NCI-H226 (cell line): ENCODE results near the gene MYO1F.
"Not testable (repeated sequence)": the region's sequence is repeated elsewhere in the genome, so short reads cannot be mapped to it uniquely, and the experiment has no call there.

ENCODE experiments used
- DNase-seq: peaks from one replicate; pipeline ENCODE4 v3.0.0-alpha.2; 2015

Gene MYO1F

DNA sequence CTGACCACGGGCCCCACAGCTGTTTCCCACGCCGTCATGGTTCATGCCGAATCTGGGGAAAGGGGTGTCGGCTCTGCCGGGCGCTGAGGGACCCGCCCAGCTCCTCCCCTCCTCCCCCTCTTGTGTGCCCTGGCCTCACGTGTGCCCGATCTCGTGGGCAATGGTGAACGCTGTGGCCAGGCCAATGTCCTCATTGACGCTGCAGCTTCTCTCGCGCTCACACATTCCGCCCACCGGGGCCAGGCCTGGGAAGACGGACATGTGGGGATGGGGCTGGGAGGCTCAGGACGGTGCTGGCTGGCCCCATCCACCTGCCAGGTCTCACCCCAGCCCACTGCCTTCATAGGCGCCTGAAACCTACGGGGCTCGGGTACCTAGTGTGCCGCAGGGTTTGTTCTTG lies 18.9 kb upstream of the MYO1F start:
- DNase-seq, result no peak

DNA sequence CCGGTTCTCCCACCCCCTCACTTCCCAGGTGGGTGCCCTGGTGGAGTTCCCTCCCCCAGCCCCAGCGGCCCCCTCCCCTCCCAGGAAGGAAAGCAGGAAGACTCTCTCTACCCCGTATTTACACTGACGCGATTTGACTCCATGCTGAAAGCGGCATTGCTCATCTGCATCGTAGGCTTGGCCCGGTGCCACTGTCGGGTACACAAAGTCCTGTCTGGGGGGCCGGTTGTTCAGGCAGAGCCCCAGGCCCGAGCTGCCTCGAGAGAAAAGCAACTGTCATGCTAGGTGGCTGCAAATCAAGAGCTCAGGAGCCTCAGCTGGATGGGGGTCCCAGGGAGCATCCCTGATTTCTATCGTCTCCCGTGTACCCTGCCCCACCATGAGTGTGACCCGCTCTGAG lies 18.4 kb upstream of the MYO1F start:
- no peak for DNase-seq

DNA sequence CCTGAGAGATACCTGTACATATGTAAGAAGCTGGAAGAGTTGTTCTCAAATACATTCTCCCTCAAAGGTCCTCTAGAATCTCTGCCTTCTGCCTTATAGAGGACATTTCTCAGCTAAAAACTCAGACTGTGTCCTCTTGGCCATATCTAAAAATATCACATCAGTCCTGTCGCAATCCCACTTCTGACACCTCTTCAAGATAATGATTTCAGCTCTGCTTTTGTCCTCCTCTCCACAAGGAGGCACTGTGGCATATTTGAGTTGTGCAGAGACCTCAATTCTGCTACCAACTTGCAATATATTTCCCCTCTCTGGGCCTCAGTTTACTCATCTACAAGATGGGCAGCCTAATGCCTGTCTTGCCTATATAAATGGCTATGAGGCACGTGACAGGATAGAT lies 16.7 kb upstream of the MYO1F start:
- no peak for DNase-seq

DNA sequence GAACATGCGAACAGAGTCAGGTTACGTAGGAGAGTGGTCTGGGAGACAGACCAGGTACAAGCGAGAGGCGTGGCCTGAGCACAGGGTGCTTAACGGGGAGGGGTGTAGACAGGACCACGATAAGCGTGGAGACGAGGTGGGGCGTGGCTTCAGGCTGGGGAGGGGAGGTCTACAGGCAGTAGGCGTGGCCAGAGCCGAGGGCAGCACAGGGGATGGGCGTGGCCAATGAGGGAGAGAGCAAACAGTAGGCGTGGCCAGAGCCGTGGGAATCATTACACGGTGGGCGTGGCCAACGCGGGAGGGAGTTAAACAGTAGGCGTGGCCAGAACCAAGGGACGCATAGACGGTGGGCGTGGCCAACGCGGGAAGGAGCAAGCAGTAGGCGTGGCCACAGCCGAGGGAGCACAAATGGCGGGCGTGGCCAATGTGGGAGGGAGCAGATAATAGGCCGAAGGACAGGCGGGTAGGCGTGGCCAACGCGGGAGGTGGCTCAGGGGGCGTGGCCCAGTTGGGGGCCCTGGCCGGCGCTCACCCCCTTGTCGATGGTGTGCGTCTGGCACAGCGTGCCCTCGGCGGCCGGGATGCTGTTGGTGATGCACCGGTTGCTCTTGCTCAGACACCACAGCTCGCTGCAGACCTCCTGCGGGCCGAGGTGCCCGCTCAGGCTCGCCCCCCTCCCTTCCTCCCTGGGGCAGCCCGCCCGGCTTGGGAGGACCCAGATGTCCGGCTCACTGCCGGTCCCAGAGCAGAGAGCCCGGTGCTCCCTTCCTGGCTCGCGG lies 15.2 kb upstream of the MYO1F start:
- DNase-seq, result peak; percentile 90

DNA sequence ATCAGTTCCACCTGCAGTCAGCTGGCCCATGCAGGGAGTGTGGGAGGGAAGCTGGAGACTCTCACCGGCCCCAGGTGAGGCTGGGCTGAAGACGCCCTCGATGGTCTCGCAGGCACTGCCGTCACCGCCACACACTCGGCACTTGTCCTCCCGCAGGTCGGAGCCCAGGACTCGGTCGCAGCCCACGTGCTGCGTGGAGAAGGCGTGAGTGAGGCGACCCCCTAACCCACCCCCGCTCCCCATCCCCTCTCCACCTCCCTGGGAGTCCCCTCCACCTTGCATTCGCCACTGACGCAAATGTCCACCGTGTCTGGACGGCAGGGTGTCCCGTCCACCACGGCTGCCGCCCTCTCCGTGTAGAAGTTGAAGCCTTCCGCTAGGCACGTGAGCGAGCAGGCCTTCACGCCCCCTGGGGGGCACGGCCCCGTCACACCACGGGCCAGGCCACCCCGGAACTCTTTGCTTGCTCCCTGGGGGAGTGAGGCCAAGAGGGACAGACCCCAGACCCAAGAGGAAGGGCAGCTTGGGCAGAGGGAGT lies 12.0 kb upstream of the MYO1F start:
- no peak for DNase-seq

DNA sequence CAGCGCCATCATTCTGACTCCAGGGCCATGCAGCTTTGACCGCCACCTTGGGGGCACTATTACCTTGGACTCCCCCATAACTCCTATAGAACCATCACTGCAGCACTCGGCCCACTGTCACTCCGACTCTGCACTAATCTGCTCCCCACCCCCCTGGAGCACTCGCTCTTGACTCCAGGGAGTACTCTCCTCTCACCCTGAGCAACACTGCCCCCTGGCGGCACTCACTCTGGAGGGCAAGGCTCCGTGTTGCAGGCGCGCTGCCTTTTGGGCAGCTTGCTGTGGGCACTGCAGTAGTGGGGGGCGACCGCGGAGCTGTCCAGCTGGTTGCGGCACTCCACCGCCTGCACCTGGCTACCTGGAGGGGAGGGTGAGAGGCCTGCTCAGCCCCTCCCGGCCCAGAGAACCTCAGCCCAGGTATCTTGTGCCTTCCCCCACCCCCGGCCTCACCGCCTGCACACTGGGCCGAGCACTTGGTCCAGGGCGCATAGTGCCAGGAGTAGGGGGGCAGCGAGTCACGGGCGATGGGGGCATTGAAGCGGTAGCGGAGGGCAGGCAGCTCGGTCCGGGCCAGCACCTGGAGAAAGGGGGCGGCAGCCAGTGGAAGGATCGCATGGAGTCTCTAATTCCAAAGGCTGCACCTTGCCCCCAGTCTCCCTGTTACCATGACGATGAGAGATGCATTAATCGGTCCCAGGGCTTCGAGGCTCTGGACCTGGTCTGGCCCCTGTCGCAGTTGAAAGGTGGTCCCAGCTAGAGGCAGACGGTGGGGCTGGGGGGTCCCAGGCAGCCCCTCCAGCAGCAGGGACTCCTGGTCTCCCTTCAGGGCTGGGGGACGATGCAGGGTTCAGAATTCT lies 8.9 kb upstream of the MYO1F start:
- no peak for DNase-seq

DNA sequence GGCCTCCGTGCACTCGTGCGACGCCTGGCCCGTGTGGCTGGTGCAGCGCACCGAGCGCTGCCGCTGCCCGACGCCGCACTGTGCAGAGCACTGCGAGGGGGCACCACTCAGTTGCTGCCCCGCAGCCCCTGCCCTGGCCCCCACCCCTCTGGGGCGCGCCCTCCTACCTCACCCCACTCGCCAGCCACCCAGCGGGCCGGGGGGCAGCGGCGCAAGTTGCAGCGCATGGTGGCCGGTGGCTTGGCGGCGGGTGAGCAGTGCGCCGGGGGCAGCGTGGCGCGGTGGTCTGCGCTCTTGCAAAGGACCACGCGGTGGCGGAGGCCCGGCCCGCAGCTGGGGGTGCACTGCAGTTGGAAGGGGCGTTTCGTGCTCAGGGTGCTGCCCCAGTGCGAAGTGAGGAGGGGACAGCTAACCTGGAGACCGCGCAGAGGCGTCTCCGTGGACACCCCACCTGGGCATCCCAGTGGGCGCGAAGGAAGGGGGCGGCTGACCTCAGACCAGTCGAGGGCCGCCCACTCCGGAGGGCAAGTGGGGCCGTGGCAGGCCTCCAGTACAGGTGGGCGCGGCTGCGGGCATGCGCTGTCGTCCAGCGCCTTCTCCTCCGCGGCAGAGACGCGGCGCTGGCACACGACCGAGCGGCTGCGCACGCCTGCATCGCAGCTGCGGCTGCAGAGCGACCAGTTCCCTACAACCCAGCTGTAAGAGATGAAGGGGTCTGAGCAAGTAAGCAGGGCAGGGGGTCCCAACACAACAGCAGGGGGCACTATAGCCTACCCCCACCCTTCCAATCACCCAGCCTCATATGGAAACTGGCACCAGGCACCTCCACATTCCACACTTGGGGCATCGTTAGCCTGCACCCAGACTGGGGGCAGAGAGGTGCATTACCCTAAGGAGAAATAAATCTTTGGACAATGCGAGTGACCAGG lies 8.0 kb upstream of the MYO1F start:
- no peak for DNase-seq

DNA sequence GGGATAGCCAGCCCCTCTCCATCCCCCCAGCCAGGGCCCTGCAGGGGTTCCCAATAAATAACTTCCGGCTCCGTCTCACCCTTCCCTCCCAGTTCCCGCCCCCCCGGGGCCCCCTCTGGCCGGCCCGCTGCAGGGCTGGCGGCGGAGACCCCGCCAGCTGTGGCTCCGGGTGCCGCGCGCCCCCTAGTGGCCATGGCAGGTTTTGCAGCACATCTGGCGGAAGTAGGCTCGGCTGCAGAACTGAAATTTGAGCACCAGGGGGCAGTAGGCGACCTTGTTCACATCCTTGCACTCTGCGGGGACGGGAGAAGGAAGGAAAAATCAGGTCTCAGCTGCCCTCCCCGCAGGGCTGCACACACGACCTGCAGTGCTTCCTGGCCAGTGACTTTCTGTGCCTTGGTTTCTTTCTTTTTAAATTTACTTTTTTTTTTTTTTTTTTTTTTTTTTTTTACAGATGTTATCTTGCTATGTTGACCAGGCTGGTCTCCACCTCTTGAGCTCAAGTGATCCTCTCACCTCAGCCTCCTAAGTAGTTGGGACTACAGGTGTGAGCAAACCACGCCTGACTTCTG lies 3.6 kb upstream of the MYO1F start:
- peak; percentile 22 for DNase-seq

DNA sequence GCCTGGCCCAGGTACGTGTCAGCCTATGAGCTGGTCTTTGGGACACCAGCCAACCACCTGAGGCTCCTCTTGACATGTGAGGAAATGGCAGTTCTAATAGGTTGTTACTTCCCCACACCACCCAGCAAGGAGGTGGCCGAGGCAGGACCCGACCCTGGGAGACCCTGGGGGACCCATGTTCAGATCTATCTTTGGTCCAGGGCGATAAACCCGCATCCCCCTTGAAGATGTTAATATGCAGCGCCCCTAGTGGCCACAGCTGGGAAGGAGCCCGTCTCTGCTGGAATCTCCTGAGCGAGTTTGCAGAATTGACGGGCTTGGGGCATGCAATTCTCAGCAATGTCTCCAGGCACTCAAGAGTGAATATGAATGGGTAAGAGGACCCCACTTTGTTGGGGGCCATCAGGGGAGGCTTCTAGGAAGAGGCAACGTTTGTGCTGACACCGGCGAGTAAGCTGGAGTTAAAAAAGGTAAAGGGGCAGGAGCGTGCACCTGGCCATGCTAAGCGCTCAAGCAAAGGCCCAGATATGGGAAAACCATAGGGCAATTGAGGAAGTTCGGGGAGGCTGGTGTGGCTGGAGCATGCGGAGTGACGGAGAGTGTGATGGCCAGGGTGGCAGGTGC lies 1.5 kb upstream of the MYO1F start:
- peak; percentile 40 for DNase-seq

DNA sequence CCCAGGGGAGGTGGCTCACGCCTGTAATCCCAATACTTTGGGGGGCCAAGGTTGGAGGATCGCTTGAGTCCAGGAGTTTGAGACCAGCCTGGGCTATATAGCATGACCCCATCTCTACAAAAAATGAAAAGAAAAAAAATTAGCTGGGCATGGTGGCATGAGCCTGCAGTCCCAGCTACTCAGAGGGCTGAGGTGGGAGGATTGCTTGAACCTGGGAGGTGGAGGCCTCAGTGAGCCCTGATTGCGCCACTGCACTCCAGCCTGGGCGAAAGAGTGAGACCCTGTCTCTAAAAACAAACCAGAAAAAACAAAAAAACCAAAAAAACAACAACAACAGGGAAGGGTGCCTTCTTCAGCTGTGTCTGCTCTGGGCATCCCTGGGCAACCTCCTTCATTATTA lies 499 bp upstream of the MYO1F start:
- DNase-seq, result no peak

DNA sequence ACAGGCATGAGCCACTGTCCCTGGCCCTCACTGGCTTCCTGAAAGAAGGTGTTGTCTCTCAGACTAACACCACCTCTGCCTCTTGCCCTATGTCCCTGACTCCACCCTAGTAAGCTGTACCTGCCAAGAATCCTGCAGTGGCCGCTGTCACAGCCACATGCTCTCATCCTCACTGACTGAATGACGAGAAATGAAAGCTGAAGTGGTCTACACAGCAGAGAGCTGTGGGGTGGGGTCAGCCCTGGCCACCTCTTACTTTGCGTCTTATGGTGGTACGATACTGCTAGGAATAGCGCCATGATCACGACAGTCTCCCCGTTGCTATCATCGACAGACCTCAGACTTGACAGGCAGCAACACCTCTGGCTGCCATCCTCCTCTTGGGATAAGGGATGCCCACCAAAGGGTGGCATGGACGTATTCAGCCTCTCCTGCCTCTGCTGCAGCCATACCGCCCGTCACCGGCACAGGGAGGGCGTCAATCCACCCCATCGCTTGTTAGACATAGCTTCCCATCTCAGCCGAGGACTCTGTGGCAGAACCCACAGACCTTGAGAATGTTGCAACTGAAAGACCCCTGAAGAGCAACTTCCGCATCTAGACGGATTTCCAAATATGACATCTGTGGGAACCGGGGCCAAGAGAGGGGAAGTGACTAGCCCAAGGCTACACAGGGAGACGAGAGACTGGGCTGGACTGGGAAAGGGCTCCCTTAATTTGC lies 809 bp downstream of the MYO1F start:
- DNase-seq, result no peak

DNA sequence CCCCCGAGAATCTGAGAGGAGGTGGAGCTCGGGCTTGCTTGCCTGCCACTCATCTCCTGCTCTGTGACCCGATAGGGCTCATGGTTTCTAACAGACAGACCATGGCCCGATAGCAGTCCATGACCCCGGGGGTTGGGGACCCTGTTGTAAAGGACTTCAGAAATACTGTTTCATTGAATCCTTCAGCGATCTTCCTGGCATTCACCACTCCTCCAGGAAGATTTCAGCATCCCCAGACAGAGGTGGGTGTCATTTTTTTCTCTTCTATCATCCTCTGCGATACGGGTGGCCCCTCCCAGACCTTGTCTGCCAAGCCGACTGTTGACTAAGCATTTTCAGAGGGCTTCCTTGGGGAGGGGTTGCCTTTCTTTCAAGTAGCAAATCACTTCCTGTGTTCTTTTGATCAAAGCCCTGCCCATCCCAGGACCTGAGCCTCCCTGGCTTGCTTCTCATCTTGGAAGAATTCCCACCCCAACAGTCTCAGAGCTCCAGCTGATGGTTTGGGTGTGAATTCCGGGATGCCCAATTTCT lies 1.7 kb downstream of the MYO1F start:
- peak; percentile 69 for DNase-seq

DNA sequence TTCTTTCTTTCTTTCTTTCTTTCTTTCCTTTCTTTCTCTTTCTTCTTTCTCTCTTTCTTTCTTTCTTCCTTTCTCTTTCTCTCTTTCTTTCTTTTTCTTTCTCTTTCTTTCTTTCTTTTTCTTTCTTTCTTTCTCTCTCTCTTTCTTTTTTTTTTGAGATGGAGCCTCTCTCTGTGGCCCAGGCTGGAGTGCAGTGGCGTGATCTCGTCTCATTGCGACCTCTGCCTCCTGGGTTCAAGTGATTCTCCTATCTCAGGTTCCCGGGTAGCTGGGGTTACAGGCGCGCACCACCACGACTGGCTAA lies 2.7 kb downstream of the MYO1F start:
- DNase-seq, result not testable (repeated sequence)

DNA sequence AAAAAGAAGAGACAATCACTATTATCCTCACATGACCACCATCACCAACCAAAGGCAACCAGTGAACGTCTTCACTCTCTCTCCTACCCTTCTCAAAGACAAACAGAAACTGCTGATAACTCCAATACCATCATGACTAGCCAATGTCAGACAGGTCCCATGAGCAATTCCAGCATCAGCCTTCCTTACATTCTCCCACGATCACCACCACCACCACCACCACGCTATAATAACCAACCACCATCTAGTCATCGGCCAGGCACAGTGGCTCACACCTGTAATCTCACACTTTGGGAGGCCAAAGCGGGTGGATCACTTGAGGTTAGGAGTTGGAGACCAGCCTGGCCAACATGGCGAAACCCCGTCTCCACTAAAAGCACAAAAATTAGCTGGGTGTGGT lies 3.9 kb downstream of the MYO1F start:
- no peak for DNase-seq

DNA sequence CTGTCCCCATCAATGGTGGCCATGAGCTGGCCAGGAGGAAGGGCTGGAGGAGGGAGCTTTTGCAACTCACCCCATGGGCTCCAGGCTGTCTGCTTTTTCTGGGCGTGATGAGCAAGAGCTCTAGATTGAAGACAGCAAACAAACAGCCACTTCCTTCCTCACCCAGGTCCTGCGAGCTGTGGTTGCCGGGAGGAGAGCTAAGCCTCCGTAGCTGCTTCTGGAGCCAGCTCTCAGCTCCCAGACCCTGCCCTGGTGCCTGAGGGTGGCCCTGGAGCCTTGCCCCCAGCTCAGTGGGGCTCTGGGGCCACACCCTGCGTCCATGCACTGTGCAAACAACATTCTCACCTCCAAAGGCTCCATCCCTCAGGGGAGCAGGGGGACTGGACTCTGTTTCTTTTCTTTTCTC lies 6.2 kb downstream of the MYO1F start:
- peak; percentile 68 for DNase-seq

DNA sequence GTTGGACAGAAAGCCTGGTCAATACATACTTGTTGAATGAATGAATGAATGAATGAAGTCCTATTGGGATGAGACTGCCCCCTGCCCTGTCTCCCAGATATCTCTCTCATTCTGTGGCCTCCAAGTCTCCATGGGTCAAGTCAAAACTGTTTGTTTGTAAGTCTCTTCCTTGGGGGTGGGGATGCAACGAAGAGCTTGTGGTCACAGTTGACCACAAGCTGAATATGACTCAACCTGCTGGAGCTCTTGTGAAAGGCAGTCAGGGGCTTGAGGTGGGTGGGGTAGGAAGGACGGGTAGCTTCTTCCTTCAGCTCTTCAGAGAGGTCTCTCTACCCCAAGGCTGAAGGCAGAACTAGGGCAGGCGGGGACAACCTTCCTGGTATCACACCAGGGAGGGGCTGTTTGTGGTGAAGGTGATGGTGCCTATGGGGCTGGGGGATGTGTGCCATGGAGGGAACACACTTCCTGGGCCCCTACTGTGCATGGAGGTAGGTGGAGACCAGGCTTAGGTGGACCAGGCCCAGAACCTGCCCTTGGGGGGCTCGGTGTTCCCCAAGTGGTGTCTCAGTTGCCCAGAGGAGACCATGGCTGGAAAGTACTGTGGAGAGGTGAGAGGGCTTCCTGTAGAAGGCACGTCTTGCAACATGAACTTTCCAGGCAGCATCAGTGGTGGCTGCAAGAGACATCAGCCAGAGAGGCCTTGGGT lies 8.0 kb downstream of the MYO1F start:
- peak; percentile 85 for DNase-seq

DNA sequence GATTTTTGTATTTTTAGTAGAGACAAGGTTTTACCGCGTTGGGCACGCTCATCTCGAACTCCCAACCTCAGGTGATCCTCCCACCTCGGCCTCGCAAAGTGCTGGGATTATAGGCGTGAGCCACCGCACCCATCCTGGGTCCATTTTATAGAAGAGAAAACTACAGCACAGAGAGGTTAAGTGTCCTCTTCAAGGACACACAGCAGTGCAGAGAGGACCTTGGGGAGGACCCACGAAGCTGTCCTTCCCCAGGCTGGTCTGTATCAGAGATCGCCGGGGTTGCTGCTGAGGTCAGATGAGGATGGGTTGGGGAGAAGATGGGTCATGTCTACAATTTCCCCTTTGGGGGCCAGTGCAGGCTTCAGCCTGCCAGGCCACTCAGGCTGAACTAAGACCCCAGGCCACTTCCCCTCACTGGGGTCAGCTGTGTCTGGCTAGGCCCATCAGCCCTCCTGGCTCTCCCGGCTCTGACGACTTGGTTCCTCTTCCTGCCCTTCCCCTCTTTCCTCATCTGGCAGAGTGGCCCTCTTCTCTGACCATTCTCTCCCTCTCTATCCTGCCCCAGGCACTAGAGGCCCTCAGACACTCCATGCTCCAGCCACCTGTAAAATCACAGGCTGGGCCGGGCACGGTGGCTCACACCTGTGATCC lies 9.6 kb downstream of the MYO1F start:
- DNase-seq, result no peak

DNA sequence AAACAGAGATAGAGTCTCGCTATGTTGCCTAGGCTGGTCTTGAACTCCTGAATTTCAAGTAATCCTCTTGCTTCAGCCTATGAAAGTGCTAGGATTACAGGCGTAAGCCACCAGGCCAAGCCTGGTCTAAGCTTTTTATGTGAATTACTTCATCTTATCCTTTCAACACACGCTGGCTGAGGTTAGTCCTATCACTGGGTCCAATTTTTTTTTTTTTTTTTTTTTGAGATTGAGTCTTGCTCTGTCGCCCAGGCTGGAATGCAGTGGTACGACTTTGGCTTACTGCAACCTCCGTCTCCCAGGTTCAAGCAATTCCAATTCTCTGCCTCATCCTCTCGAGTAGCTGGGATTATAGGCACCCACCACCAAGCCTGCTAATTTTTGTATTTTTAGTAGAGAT lies 10.4 kb downstream of the MYO1F start:
- DNase-seq, result no peak

DNA sequence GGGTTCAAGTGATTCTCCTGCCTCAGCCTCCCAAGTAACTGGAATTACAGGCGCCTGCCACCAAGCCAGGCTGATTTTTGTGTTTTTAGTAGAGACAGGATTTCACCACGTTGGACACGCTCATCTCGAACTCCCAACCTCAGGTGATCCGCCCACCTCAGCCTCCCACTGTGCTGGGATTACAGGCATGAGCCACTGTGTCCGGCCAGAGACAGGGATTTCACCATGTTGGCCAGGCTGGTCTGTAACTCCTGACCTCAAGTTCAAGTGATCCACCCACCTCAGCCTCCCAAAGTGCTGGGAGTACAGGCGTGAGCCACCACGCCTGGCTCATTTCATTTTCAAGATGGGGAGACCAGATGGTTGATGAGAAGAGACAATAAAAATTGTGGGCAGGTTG lies 12.4 kb downstream of the MYO1F start:
- not testable (repeated sequence) for DNase-seq
